Mesothelial cell of epicardium (in vitro differentiated cells): ENCODE data around the gene RGS19. TPM values are rescaled to one million over a fixed set of nuclear protein-coding genes. Genes with fewer than 3 reads are reported as not detected.

Experiments used
- DNase-seq, 2 experiments: peaks; one replicate each; pipeline ENCODE4 v3.0.0; 2021; ENCODE audit warnings: low spot score in 2 of 2; ENCODE audit not compliant: unreplicated experiment in 2 of 2
- H3K27ac Mint-ChIP-seq: 2 replicates; pipeline ENCODE4 v1.8.0; 2021; ENCODE audit warnings: mixed read lengths
- H3K27me3 Mint-ChIP-seq: 2 replicates; pipeline ENCODE4 v1.8.0; 2021; ENCODE audit warnings: low read depth, mixed read lengths
- H3K36me3 Mint-ChIP-seq: 2 replicates; pipeline ENCODE4 v1.8.0; 2021; ENCODE audit warnings: mixed read lengths
- H3K4me1 Mint-ChIP-seq: 2 replicates; pipeline ENCODE4 v1.8.0; 2021; ENCODE audit warnings: mixed read lengths
- H3K4me3 Mint-ChIP-seq: 2 replicates; pipeline ENCODE4 v1.8.0; 2021; ENCODE audit warnings: mild to moderate bottlenecking, moderate library complexity, mixed read lengths
- H3K9me3 Mint-ChIP-seq: 2 replicates; pipeline ENCODE4 v1.8.0; 2021; ENCODE audit warnings: mixed read lengths
- total RNA-seq: library from RNA; stranded (reverse); gene quantifications from 3 replicates; pipeline ENCODE4 v1.2.1, GENCODE V29; 2021
- TF ChIP-seq, protein P1 (sequence below): fragments of 200-600 bp; sonication (generic); IDR thresholded peaks from one replicate; pipeline ENCODE4 v1.5.0; 2021; ENCODE audit warnings: antibody characterized with exemption; ENCODE audit not compliant: unreplicated experiment

The RGS19 gene
- total RNA-seq, 1 donor from 2014 or later, result 7.9 TPM

DNA sequence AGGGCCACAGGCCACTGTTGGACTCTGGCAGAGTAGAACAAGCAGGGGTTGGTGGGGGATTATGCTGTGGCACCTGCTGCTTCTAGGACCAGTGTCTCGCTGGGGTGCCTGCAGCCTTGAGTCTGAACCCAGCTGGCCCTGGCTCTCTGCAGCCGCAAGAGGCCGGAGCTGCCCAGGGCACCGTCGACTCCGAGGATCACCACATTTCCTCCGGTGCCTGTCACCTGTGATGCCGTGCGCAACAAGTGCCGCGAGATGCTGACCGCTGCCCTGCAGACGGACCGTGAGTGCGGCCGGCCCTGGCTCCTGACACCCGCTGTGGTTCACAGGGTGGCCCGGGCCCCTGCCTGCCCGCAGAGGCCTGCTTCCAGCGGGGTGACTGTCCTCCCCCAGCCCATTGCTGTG, 10.1 kb downstream of the RGS19 start:
- Mint-ChIP-seq H3K27me3 (no peaks in the 10 kb centered on the region), H3K4me3 (no peak overlapping the region), H3K4me1 (peaks cover 10% of the 10 kb centered on the region), H3K27ac (no peak overlapping the region), H3K36me3 (no peaks in the 10 kb centered on the region), H3K9me3 (no peaks in the 10 kb centered on the region)
- DNase-seq, result no peak
- TF ChIP-seq, protein P1, sequence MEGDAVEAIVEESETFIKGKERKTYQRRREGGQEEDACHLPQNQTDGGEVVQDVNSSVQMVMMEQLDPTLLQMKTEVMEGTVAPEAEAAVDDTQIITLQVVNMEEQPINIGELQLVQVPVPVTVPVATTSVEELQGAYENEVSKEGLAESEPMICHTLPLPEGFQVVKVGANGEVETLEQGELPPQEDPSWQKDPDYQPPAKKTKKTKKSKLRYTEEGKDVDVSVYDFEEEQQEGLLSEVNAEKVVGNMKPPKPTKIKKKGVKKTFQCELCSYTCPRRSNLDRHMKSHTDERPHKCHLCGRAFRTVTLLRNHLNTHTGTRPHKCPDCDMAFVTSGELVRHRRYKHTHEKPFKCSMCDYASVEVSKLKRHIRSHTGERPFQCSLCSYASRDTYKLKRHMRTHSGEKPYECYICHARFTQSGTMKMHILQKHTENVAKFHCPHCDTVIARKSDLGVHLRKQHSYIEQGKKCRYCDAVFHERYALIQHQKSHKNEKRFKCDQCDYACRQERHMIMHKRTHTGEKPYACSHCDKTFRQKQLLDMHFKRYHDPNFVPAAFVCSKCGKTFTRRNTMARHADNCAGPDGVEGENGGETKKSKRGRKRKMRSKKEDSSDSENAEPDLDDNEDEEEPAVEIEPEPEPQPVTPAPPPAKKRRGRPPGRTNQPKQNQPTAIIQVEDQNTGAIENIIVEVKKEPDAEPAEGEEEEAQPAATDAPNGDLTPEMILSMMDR, result no peak

DNA sequence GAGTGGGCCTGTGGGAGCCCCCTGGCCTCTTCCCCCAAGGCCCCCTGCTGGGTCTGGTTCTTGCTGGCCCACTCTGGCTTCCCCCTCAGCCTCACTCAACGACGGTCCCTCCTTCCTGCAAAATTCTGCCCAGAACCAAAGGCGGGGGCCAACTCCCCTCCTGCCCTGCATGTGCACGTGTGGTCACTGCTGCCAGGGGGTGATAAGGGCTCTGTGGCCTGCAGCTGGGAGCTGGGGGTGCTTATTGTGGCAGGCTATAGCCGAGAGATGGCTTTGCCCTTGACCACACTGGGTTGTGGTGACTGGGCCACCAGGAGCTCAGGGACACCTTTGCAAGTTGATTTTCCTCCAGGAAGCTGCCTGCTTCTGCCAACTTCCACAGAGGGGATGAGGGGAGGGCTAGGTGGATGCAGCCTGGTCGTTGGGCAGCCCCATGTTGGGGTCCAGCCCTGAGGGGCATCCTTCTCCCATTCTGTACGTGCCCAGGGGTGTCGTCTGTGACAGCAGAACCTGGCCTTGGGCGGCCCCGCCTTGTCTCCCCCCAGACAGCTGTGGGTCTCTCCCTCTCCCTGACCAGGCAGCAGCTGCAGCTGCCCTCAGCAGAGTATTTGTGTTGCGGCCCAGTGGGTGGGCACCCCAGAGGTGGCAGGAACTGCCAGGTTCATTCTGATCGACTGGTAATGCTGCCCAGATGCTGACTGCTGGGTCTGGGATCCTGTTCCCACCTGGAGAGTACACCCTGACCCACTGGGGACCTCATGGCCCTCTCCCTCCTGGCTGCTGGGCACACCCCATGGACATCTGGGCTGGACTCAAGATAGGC, 10.7 kb downstream of the RGS19 start:
- no peak overlapping the region for H3K27ac Mint-ChIP-seq
- no peaks in the 10 kb centered on the region for H3K27me3 Mint-ChIP-seq
- H3K4me1 Mint-ChIP-seq, result peaks cover 15% of the 10 kb centered on the region

DNA sequence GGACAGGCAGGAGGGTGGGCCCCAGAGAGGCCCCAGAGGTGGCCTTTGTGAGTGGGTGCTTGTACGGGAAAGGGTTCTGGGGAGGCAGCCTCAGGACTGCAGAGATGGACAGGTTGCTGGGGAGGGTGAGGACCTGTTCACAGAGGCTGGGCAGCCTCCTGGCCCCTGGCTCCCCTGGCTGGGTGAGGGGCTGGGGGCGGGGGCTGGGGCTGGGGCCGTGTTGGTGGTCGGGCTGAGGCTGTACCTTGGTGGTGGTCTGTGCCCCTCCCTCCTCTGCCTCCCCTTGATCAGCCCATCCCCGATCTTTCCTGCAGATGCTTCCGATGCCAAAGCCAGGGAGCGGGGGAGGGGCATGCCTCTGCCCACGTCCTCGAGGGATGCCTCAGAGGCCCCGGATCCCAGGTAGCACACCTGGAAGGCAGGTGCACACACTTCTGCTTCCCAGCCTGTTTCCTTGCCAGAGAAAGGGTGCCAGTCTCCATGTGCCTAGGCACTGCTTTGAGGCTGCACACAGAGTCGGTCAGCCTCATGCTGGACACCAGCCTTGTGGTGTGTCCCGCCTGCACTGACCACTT, 11.5 kb downstream of the RGS19 start:
- Mint-ChIP-seq H3K9me3 (no peaks in the 10 kb centered on the region), H3K4me3 (no peak overlapping the region), H3K27me3 (no peaks in the 10 kb centered on the region), H3K4me1 (peaks cover 16% of the 10 kb centered on the region), H3K27ac (no peak overlapping the region), H3K36me3 (no peaks in the 10 kb centered on the region)
- no peak for DNase-seq
- TF ChIP-seq, protein P1, result no peak

More for the DNA sequence above, 10.7 kb downstream of the RGS19 start:
- DNase-seq, result no peak
- H3K9me3 Mint-ChIP-seq, result no peaks in the 10 kb centered on the region
- TF ChIP-seq, protein P1, result no peak
- no peak overlapping the region for H3K4me3 Mint-ChIP-seq
- no peaks in the 10 kb centered on the region for H3K36me3 Mint-ChIP-seq

DNA sequence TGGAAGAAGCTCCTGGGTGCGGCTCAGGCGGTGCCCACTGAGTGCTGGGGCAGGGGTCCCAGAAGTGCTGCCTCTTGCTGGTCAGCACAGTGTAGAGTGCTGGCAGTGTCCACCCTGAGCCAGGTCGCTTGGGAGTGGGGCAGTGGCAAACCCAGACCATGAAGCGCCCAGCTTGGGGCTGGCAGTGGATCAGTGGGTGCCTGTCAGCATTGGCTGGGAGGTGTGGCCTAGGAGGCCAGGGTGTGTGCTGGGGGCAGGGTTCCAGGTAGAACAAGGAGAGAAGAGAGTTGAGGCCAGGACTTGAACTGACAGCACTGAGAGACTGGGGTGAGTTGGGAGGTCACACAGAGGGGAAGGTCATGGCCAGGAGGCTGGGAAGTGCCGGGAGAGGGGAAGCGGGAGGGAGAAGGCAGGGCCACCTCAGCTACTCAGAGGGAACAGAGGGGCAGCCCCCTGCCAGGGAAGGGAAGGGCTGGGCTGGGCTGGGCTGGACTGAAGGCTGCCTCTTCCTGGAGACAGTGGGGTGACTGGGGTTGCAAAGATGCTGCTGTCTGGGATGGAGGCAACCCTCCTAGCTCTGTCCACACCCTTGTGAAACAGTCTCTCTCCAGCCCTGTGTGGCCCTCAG, 12.2 kb downstream of the RGS19 start:
- TF ChIP-seq, protein P1, result no peak
- H3K27me3 Mint-ChIP-seq, result no peaks in the 10 kb centered on the region
- H3K4me1 Mint-ChIP-seq, result peaks cover 20% of the 10 kb centered on the region
- H3K27ac Mint-ChIP-seq, result no peak overlapping the region
- no peak overlapping the region for H3K4me3 Mint-ChIP-seq
- no peaks in the 10 kb centered on the region for H3K9me3 Mint-ChIP-seq
- no peak for DNase-seq
- H3K36me3 Mint-ChIP-seq, result no peaks in the 10 kb centered on the region

DNA sequence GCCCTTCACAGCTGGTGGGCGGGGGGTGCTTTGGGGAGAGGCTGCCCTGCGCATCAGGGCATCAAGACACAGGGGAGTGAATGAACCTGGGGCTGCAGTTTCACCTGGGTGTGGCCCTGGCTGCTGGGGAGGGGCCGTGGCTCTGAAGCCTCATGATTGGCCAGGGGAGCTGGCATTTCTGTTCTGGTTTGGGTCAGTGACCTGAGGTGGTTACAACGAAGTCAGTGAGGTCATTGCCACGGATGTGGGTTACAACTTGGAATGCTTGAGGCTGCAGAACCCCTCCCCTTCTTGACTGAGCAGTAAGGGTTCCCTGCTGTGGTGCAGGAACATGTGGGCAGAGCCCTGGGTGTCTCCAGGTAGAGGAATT, 13.4 kb downstream of the RGS19 start:
- H3K27me3 Mint-ChIP-seq, result no peaks in the 10 kb centered on the region

More for the DNA sequence above, 13.4 kb downstream of the RGS19 start:
- Mint-ChIP-seq H3K4me3 (no peak overlapping the region), H3K36me3 (no peaks in the 10 kb centered on the region), H3K9me3 (no peaks in the 10 kb centered on the region), H3K27ac (no peak overlapping the region), H3K4me1 (peaks cover 23% of the 10 kb centered on the region)
- DNase-seq, result no peak
- TF ChIP-seq, protein P1, result no peak
